Measurements from ENCODE around the gene ZNF529.

- TF ChIP-seq CTCF (IDR thresholded peaks at IDR 0.05) (peak in 1 of 5 experiments; percentile 23), EP300 (IDR thresholded peaks at IDR 0.05; ENCODE audit: low read depth) (no peak), POLR2AphosphoS5 (IDR thresholded peaks at IDR 0.05) (peak; percentile 49 to 65 (median 55))
These were observed 44.7 kb downstream of the ZNF529 start, which contains the start of gene ZNF260 for GRCh38 chr19:36528194-36528920.

Measured in transverse colon (tissue), 4 donors.